Psoas muscle (tissue), 8 donors: Measurements from ENCODE around the gene ADAMTS20. TPM values are rescaled to one million over a fixed set of nuclear protein-coding genes. Genes with fewer than 3 reads are reported as not detected.

Experiments used
- ATAC-seq, 4 donors: fragments of 200-7000 bp; cut with Tn5 transposase; one replicate each; pipeline ENCODE4 v1.9.1; 2020; ENCODE audit warnings: moderate library complexity in 3 of 4, mild to moderate bottlenecking in 2 of 4
- DNase-seq, 2 donors: peaks; one replicate each; pipeline ENCODE4 v3.0.0-alpha.2; 2020
- H3K27ac ChIP-seq: fragments of 200-600 bp; one replicate; pipeline ENCODE4 v1.8.0; 2022
- H3K27me3 ChIP-seq, 3 donors: fragments of 200-600 bp in 1 of 3; one replicate each; pipeline versions ENCODE4 v1.6.1 to v1.8.0; 2013 to 2022; ENCODE audit warnings: low read length in 2 of 3, mild to moderate bottlenecking in 2 of 3, moderate library complexity in 1 of 3; ENCODE audit not compliant: insufficient read depth in 3 of 3
- H3K36me3 ChIP-seq, 2 donors: fragments of 200-600 bp in 1 of 2; one replicate each; pipeline versions ENCODE4 v1.6.1 to v1.8.0; 2013 to 2022; ENCODE audit warnings: low read depth in 1 of 2, mild to moderate bottlenecking in 1 of 2, moderate library complexity in 1 of 2; ENCODE audit not compliant: insufficient read depth in 1 of 2
- H3K4me1 ChIP-seq: fragments of 200-600 bp; one replicate; pipeline ENCODE4 v1.8.0; 2022
- H3K4me3 ChIP-seq: fragments of 200-600 bp; one replicate; pipeline ENCODE4 v1.8.0; 2022; ENCODE audit warnings: mild to moderate bottlenecking
- H3K9me3 ChIP-seq: fragments of 200-600 bp; one replicate; pipeline ENCODE4 v1.8.0; 2022
- WGBS, 3 donors: extraction: QIAGEN DNeasy Blood & Tissue Kit; methylation state at CpG; one replicate each; pipeline versions ENCODE4 v1.1.6 to v1.1.7; 2013; 5-methylcytosine and 5-hydroxymethylcytosine counted together
- intact Hi-C, 2 donors: fragments of 100-400 bp; cut with DNase I; formaldehyde crosslinking; loops; one replicate each; pipeline versions ENCODE4 v1.11.0 to v1.14.2; 2022
- polyA plus RNA-seq, 3 donors: library from polyadenylated mRNA; stranded (reverse); fragments of 200-250 nt; gene quantifications; one replicate each; pipeline ENCODE4 v1.2.3, GENCODE V29; 2013
- total RNA-seq, 4 donors: library from RNA; stranded (reverse); fragmentation: NEBNext Ultra II Directional in 2 of 4; extraction: Animal tissue kit (Norgen Biotek cat#: 25700) in 2 of 4; gene quantifications; one replicate each; pipeline versions ENCODE4 v1.2.1 to v1.2.4, GENCODE V29; 2021 to 2023
- TF ChIP-seq, protein P1 (sequence below): fragments of 200-600 bp; IDR thresholded peaks from one replicate; pipeline ENCODE4 v1.8.0; 2022; ENCODE audit warnings: antibody characterized with exemption
- donor health status: healthy with polysubstance abuse.
- donor health status: DM: no; HTN: no; CAD: no; lungs with moderate emphysema.
- donor health status: Bipolar disorder and iron deficiency.
- donor health status: healthy.
- donor health status: DM: yes; HTN: yes; CAD: no.
- donor health status: DM: no; HTN: no; CAD: no.
- donor health status: DM: no; HTN: no; CAD: no.
- donor health status: DM: yes; HTN: yes; CAD: no.

Gene ADAMTS20
- total and polyA plus RNA-seq, 7 donors, result 0.01 TPM; not detected in 6

DNA sequence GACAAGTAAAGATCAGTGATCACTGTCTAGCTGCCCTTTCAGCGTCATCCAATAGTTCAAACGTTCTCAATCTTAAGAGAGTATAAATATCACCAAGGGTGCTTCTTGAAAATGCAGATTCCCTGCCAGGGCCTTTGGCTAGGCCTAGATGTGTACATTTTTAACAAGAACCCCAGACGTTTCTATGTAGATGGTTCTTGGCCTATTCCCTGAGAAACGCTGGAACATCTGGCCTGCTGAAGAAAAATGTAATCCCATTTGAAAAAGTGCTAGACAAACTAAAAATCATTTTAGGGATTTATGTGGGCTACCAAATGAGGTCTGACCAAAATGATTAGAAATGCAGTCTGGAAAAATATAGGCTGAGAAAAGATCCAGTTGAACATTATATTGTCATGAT, 231.7 kb downstream of the ADAMTS20 start:
- ATAC-seq, result no peak
- no peaks in the 10 kb centered on the region for H3K36me3 ChIP-seq
- H3K27me3 ChIP-seq, result no peaks in the 10 kb centered on the region
- no peaks in the 10 kb centered on the region for H3K4me1 ChIP-seq
- WGBS, 3 donors, result 39 to 58% (median 48%) methylated on average over 4 of the region's 4 CpGs
- no peak for DNase-seq
- H3K9me3 ChIP-seq, result no peaks in the 10 kb centered on the region
- H3K27ac ChIP-seq, result no peak overlapping the region
- intact Hi-C loops, result no loop called here
- TF ChIP-seq, protein P1, sequence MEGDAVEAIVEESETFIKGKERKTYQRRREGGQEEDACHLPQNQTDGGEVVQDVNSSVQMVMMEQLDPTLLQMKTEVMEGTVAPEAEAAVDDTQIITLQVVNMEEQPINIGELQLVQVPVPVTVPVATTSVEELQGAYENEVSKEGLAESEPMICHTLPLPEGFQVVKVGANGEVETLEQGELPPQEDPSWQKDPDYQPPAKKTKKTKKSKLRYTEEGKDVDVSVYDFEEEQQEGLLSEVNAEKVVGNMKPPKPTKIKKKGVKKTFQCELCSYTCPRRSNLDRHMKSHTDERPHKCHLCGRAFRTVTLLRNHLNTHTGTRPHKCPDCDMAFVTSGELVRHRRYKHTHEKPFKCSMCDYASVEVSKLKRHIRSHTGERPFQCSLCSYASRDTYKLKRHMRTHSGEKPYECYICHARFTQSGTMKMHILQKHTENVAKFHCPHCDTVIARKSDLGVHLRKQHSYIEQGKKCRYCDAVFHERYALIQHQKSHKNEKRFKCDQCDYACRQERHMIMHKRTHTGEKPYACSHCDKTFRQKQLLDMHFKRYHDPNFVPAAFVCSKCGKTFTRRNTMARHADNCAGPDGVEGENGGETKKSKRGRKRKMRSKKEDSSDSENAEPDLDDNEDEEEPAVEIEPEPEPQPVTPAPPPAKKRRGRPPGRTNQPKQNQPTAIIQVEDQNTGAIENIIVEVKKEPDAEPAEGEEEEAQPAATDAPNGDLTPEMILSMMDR, result no peak
- no peak overlapping the region for H3K4me3 ChIP-seq

DNA sequence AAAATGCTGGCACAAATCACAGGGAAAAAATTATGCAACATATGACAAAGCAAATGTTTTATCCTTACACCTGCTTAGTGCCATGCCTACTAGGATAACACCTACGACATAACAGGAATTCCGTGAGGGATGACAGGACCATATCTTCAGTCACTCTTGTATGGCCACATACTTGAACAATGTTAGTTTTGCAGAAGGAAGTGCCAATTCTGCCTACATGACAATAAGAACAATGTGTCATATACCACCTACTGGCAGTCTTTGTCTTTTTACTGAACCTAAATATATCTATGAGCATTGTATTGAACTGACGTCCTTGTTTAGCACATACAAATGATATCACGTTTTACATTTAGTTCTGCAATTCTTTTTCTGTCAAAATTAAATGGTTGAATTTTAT, 234.0 kb downstream of the ADAMTS20 start:
- H3K9me3 ChIP-seq, result no peaks in the 10 kb centered on the region
- TF ChIP-seq, protein P1, result no peak
- no peaks in the 10 kb centered on the region for H3K27me3 ChIP-seq
- no peak for ATAC-seq
- no peaks in the 10 kb centered on the region for H3K36me3 ChIP-seq
- 61 to 79% (median 74%) methylated on average over 4 of the region's 4 CpGs for WGBS, 3 donors
- no peak overlapping the region for H3K27ac ChIP-seq
- DNase-seq, result no peak
- no peak overlapping the region for H3K4me3 ChIP-seq
- no peaks in the 10 kb centered on the region for H3K4me1 ChIP-seq
- intact Hi-C loops, result no loop called here

DNA sequence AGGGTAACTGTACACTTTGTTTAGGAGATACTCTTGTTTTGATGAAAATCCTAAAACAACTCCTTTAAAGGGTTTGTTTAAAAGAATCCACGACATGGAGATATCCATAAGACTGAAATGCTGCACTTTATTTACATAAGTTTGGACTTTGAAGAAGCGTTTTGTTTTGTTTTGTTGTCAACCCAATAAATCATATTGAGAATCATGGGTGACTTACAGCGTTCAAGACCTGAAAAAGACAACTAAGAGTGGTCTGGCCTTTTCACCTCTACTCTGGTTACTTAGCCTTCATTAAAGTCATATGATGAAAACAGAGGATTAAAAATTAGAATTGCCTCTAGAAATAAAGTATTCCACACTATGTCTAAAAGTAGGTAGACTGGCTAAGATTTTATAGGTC, 234.8 kb downstream of the ADAMTS20 start:
- 49 to 53% (median 53%) methylated on average over 3 of the region's 3 CpGs for WGBS, 3 donors
- Histone ChIP-seq H3K27ac (no peak overlapping the region), H3K36me3 (no peaks in the 10 kb centered on the region), H3K27me3 (no peaks in the 10 kb centered on the region), H3K4me3 (no peak overlapping the region), H3K9me3 (no peaks in the 10 kb centered on the region), H3K4me1 (no peaks in the 10 kb centered on the region)
- DNase-seq (no peak), ATAC-seq (no peak)
- intact Hi-C loops, result no loop called here
- TF ChIP-seq, protein P1, result no peak

DNA sequence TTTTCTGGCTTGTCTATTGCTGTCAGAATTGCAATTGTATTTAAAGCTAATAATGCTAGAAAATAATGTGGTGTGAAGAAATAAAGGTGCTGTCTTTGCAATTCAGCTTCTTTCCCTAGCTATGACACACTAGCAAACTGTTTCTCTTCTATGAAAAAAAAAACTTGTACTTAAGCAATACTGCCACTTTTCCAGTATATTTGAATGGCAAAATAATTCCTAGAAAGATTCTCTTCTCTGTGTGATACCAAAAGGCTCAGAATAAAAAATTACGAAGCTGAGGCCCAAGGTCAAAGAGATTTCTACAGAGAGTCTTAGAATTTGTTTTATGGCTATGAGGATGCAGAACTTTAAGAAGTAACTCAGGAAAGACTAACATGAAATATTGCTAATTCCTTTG, 235.5 kb downstream of the ADAMTS20 start:
- no peaks in the 10 kb centered on the region for H3K4me1 ChIP-seq
- no peaks in the 10 kb centered on the region for H3K9me3 ChIP-seq
- H3K27me3 ChIP-seq, result no peaks in the 10 kb centered on the region
- H3K4me3 ChIP-seq, result no peak overlapping the region
- 77 to 93% (median 91%) methylated on average over 1 of the region's 1 CpG for WGBS, 3 donors
- ATAC-seq (no peak), DNase-seq (no peak)
- no peaks in the 10 kb centered on the region for H3K36me3 ChIP-seq
- intact Hi-C loops, result no loop called here
- H3K27ac ChIP-seq, result no peak overlapping the region
- TF ChIP-seq, protein P1, result no peak

DNA sequence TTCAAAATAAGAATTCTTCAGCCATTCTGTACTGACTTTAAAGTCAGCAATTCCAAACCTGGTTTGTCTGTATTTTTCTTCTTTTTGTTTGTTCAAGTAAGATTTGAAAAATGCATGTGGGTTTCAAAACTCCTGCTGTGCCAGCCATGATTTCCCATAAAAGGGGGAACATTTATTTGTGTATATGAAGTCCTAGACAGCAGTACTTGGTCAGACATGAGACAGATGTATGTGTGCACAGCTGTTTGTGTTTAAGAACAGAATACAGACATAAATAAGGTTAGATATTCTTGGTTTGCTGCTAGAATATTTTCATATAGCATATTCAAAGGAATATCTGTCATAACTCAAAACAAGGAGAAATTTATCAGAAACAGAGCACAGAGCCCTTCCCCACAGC, 236.0 kb downstream of the ADAMTS20 start:
- Histone ChIP-seq H3K27ac (no peak overlapping the region), H3K27me3 (no peaks in the 10 kb centered on the region), H3K4me3 (no peak overlapping the region), H3K4me1 (no peaks in the 10 kb centered on the region), H3K36me3 (no peaks in the 10 kb centered on the region), H3K9me3 (no peaks in the 10 kb centered on the region)
- no peak for DNase-seq
- no peak for ATAC-seq
- intact Hi-C loops, result no loop called here
- TF ChIP-seq, protein P1, result no peak
